ENCODE measurements around the gene GJA4. TPM values are rescaled to one million over a fixed set of nuclear protein-coding genes. Genes with fewer than 3 reads are reported as not detected.

The GJA4 gene
- total and polyA plus RNA-seq, 8 donors: 1.7 to 4.8 (median 2.5) TPM; not detected in 2

GRCh38 chr1:34757386-34757785, 35.4 kb upstream of the GJA4 start:
- no peaks in the 10 kb centered on the region for H3K9me3 ChIP-seq

GRCh38 chr1:34758751-34759150, 34.0 kb upstream of the GJA4 start:
- Histone ChIP-seq H3K27ac (no peak overlapping the region), H3K4me1 (no peaks in the 10 kb centered on the region), H3K36me3 (no peaks in the 10 kb centered on the region), H3K4me3 (no peak overlapping the region), H3K9me3 (no peaks in the 10 kb centered on the region), H3K27me3 (peaks cover 0 to 40% (median 0%) of the 10 kb centered on the region in 3 donors)
- intact Hi-C loops (cut with DNase I; ENCODE audit: low total_unique reads): no loop called here
- no peak for DNase-seq
- 66 to 73% (median 71%) methylated on average over 4 of the region's 4 CpGs for WGBS, 5 donors
- TF ChIP-seq POLR2AphosphoS5 (IDR thresholded peaks at IDR 0.05) (no peak), EP300 (IDR thresholded peaks at IDR 0.05) (no peak), CTCF (IDR thresholded peaks at IDR 0.05) (no peak), POLR2A (IDR thresholded peaks at IDR 0.05) (no peak)

More at GRCh38 chr1:34757386-34757785, 35.4 kb upstream of the GJA4 start:
- no peak for TF ChIP-seq POLR2A (IDR thresholded peaks at IDR 0.05)
- TF ChIP-seq CTCF (IDR thresholded peaks at IDR 0.05): no peak
- no peak for TF ChIP-seq POLR2AphosphoS5 (IDR thresholded peaks at IDR 0.05)
- TF ChIP-seq EP300 (IDR thresholded peaks at IDR 0.05): no peak
- Histone ChIP-seq H3K27ac (no peak overlapping the region), H3K4me1 (no peaks in the 10 kb centered on the region), H3K36me3 (no peaks in the 10 kb centered on the region), H3K27me3 (peaks cover 0 to 31% (median 0%) of the 10 kb centered on the region in 3 donors), H3K4me3 (no peak overlapping the region)
- no peak for DNase-seq
- intact Hi-C loops (cut with DNase I; ENCODE audit: low total_unique reads): no loop called here
- WGBS, 5 donors: 86 to 94% (median 91%) methylated on average over 14 to 21 of the region's 21 CpGs

GRCh38 chr1:34759503-34760357, 33.1 kb upstream of the GJA4 start, which contains the start of gene GJB4:
Gene GJB4 (plus strand): TSS chr1:34759740. CDS start chr1:34761255, 1,515 bp downstream.
- Histone ChIP-seq H3K4me3 (no peak within 1 kb of the TSS), H3K9me3 (no peaks in the 10 kb centered on the region), H3K4me1 (no peaks in the 10 kb centered on the region), H3K27me3 (peaks cover 0 to 45% (median 0%) of the 10 kb centered on the region in 3 donors), H3K36me3 (no peaks in the 10 kb centered on the region), H3K27ac (no peak within 1 kb of the TSS)
- intact Hi-C loops (cut with DNase I; ENCODE audit: low total_unique reads): no loop called here
- DNase-seq: peak in 1 of 2 donors; percentile 46
- 26 to 46% (median 38%) methylated on average over 5 to 10 of the region's 10 CpGs for WGBS, 5 donors
- TF ChIP-seq CTCF (IDR thresholded peaks at IDR 0.05): no peak
- no peak for TF ChIP-seq POLR2A (IDR thresholded peaks at IDR 0.05)
- no peak for TF ChIP-seq EP300 (IDR thresholded peaks at IDR 0.05)
- no peak for TF ChIP-seq POLR2AphosphoS5 (IDR thresholded peaks at IDR 0.05)

GRCh38 chr1:34761176-34761761, 31.5 kb upstream of the GJA4 start:
- Histone ChIP-seq H3K9me3 (no peaks in the 10 kb centered on the region), H3K4me3 (no peak overlapping the region), H3K27ac (no peak overlapping the region), H3K27me3 (peaks cover 0 to 32% (median 0%) of the 10 kb centered on the region in 3 donors), H3K36me3 (no peaks in the 10 kb centered on the region), H3K4me1 (no peaks in the 10 kb centered on the region)
- TF ChIP-seq EP300 (IDR thresholded peaks at IDR 0.05): no peak
- no peak for TF ChIP-seq POLR2A (IDR thresholded peaks at IDR 0.05)
- 93 to 95% (median 94%) methylated on average over 32 to 33 of the region's 33 CpGs for WGBS, 5 donors
- intact Hi-C loops (cut with DNase I; ENCODE audit: low total_unique reads): no loop called here
- no peak for DNase-seq
